IMR-90 (cell line): ENCODE measurements around the gene CCN6. TPM values are rescaled to one million over a fixed set of nuclear protein-coding genes. Genes with fewer than 3 reads are reported as not detected.

ENCODE experiments used
- ATAC-seq: fragments of 200-7000 bp; cut with Tn5 transposase; 2 replicates; pipeline ENCODE4 v1.9.1; 2020; ENCODE audit warnings: low read depth, mild to moderate bottlenecking, moderate library complexity
- BruUV-seq: library from RNA; stranded (reverse); fragments of 400-500 nt; replicated peaks from 2 replicates; lab custom pipeline; 2021; lab: Mats Ljungman, UMichigan
- CTCF ChIA-PET: fragments of 300-600 bp; formaldehyde crosslinking; extraction: SDS; loops from one replicate; lab custom pipeline; 2021; ENCODE audit warnings: antibody characterized with exemption; lab: Yijun Ruan, JAX
- POLR2A ChIA-PET: fragments of 300-600 bp; sonication (Branson Sonifier 250); formaldehyde crosslinking; loops from one replicate; lab custom pipeline; 2022; ENCODE audit warnings: antibody characterized with exemption; ENCODE audit not compliant: unreplicated experiment; lab: Charles Lee
- DNase-seq: peaks from one replicate; pipeline ENCODE4 v3.0.0; 2013
- H2AFZ ChIP-seq: replicated peaks from 2 replicates; pipeline ENCODE3; 2013; ENCODE audit warnings: low read length, mild to moderate bottlenecking; ENCODE audit not compliant: poor library complexity
- H2AK5ac ChIP-seq: 2 replicates; pipeline ENCODE4 v1.6.1; 2013; ENCODE audit warnings: low read depth, low read length, inconsistent platforms
- H2AK9ac ChIP-seq: replicated peaks from 2 replicates; pipeline ENCODE3; 2013; ENCODE audit warnings: mild to moderate bottlenecking, low read depth, low read length, moderate library complexity; ENCODE audit not compliant: poor library complexity
- H2BK120ac ChIP-seq: 2 replicates; pipeline ENCODE4 v1.6.1; 2013; ENCODE audit warnings: low read depth, low read length, inconsistent platforms
- H2BK15ac ChIP-seq: 3 replicates; pipeline ENCODE4 v1.6.1; 2013; ENCODE audit warnings: low read depth, low read length, inconsistent platforms
- H2BK20ac ChIP-seq: 2 replicates; pipeline ENCODE4 v1.6.1; 2013; ENCODE audit warnings: low read depth, mild to moderate bottlenecking, inconsistent platforms, low read length, moderate library complexity
- H2BK5ac ChIP-seq: 2 replicates; pipeline ENCODE4 v1.6.1; 2013; ENCODE audit warnings: mild to moderate bottlenecking, low read depth, low read length, inconsistent platforms; ENCODE audit not compliant: poor library complexity, severe bottlenecking
- H3K14ac ChIP-seq: replicated peaks from 2 replicates; pipeline ENCODE4 v1.6.1; 2013; ENCODE audit warnings: low read depth, low read length, inconsistent platforms
- H3K18ac ChIP-seq: 2 replicates; pipeline ENCODE4 v1.6.1; 2013; ENCODE audit warnings: low read depth, low read length, control low read depth
- H3K23ac ChIP-seq: 2 replicates; pipeline ENCODE4 v1.6.1; 2013; ENCODE audit warnings: low read depth, low read length, inconsistent platforms
- H3K27ac ChIP-seq: 2 replicates; pipeline ENCODE4 v1.5.1; 2013; ENCODE audit warnings: mild to moderate bottlenecking, control low read depth, low read length; ENCODE audit not compliant: insufficient read depth
- H3K27me3 ChIP-seq: 2 replicates; pipeline ENCODE4 v1.6.1; 2013; ENCODE audit warnings: low read length; ENCODE audit not compliant: control insufficient read depth, insufficient read depth
- H3K36me3 ChIP-seq: 2 replicates; pipeline ENCODE4 v1.6.1; 2013; ENCODE audit warnings: low read length, mixed read lengths; ENCODE audit not compliant: control insufficient read depth, insufficient read depth
- H3K4ac ChIP-seq: 2 replicates; pipeline ENCODE4 v1.6.1; 2013; ENCODE audit warnings: low read depth, low read length, inconsistent platforms
- H3K4me1 ChIP-seq: 2 replicates; pipeline ENCODE4 v1.6.1; 2013; ENCODE audit warnings: low read length, mixed read lengths; ENCODE audit not compliant: control insufficient read depth, insufficient read depth
- H3K4me2 ChIP-seq: 2 replicates; pipeline ENCODE4 v1.6.1; 2013; ENCODE audit warnings: low read depth, mild to moderate bottlenecking, control low read depth, low read length, moderate library complexity
- H3K4me3 ChIP-seq: 2 replicates; pipeline ENCODE4 v1.5.1; 2013; ENCODE audit warnings: low read depth, mild to moderate bottlenecking, control low read depth, low read length, moderate library complexity; ENCODE audit not compliant: insufficient read depth
- H3K56ac ChIP-seq: 2 replicates; pipeline ENCODE4 v1.6.1; 2013; ENCODE audit warnings: low read length, inconsistent platforms; ENCODE audit not compliant: insufficient read depth; ENCODE audit errors: extremely low read depth
- H3K79me1 ChIP-seq, 2 experiments: 2 replicates each; pipeline ENCODE4 v1.6.1; 2013; ENCODE audit warnings: low read length in 2 of 2, inconsistent platforms in 1 of 2, low read depth in 1 of 2
- H3K9ac ChIP-seq: 2 replicates; pipeline ENCODE4 v1.6.1; 2013; ENCODE audit warnings: low read depth, low read length, control low read depth
- H3K9me1 ChIP-seq: 2 replicates; pipeline ENCODE4 v1.6.1; 2013; ENCODE audit warnings: low read length, inconsistent platforms; ENCODE audit not compliant: insufficient read depth
- H3K9me3 ChIP-seq: 2 replicates; pipeline ENCODE4 v1.6.1; 2013; ENCODE audit warnings: low read length; ENCODE audit not compliant: control insufficient read depth, insufficient read depth
- H4K20me1 ChIP-seq: 2 replicates; pipeline ENCODE4 v1.6.1; 2013; ENCODE audit warnings: low read length, inconsistent platforms; ENCODE audit not compliant: insufficient read depth
- H4K5ac ChIP-seq: 2 replicates; pipeline ENCODE4 v1.6.1; 2013; ENCODE audit warnings: mild to moderate bottlenecking, low read depth, low read length, control low read depth
- H4K8ac ChIP-seq, 2 experiments: 2 replicates each; pipeline ENCODE4 v1.6.1; 2013; ENCODE audit warnings: low read depth in 2 of 2, low read length in 2 of 2, control low read depth in 1 of 2, inconsistent platforms in 1 of 2
- H4K91ac ChIP-seq: 2 replicates; pipeline ENCODE4 v1.6.1; 2013; ENCODE audit warnings: low read depth, low read length, inconsistent platforms; ENCODE audit not compliant: insufficient read depth
- CEBPB ChIP-seq: IDR thresholded peaks from 2 replicates; pipeline ENCODE4 v1.6.1; 2012; ENCODE audit warnings: low read depth, low read length, improper control_type of control experiment
- NFE2L2 ChIP-seq: fragments of 150-350 bp; IDR thresholded peaks from 2 replicates; pipeline ENCODE4 v1.6.1; 2016; ENCODE audit warnings: low read depth, mild to moderate bottlenecking, low read length
- RAD21 ChIP-seq: IDR thresholded peaks from 2 replicates; pipeline ENCODE4 v1.6.1; 2012; ENCODE audit warnings: low read length, improper control_type of control experiment
- RCOR1 ChIP-seq: IDR thresholded peaks from 2 replicates; pipeline ENCODE4 v1.6.1; 2012; ENCODE audit warnings: mild to moderate bottlenecking, low read length, improper control_type of control experiment; ENCODE audit not compliant: insufficient replicate concordance
- WGBS, 2 experiments: methylation state at CpG; one replicate each; pipeline versions ENCODE4 v1.1.5 to v1.1.7; 2013; ENCODE audit warnings: missing lambda C conversion rate in 2 of 2; ENCODE audit not compliant: insufficient read length in 1 of 2; ENCODE audit errors: extremely low coverage in 2 of 2; 5-methylcytosine and 5-hydroxymethylcytosine counted together
- dilution Hi-C: fragments of 300-500 bp; cut with HindIII; formaldehyde crosslinking; loops from one replicate; pipeline ENCODE4 v1.14.3; 2018; ENCODE audit warnings: low sequenced_read_pairs; ENCODE audit not compliant: unreplicated experiment
- in situ Hi-C: fragments of 300-500 bp; cut with MboI; formaldehyde crosslinking; loops from 3 replicates; pipeline ENCODE4 v1.14.3; 2019; ENCODE audit warnings: low sequenced_read_pairs, inconsistent platforms, mixed read lengths
- intact Hi-C: fragments of 100-400 bp; cut with micrococcal nuclease; formaldehyde crosslinking; loops from 2 replicates; pipeline ENCODE4 v1.10.0; 2022
- polyA plus RNA-seq, 3 experiments: library from polyadenylated mRNA; depleted of rRNA; stranded (reverse); fragments of >200 nt; gene quantifications; 2 replicates each; pipeline ENCODE4 v1.2.3, GENCODE V29; 2012; ENCODE audit warnings: low replicate concordance in 1 of 3
- total RNA-seq: library from RNA; depleted of rRNA; stranded (reverse); fragments of >200 nt; gene quantifications from 2 replicates; pipeline ENCODE4 v1.2.3, GENCODE V29; 2012
- TF ChIP-seq, protein P1 (sequence below): fragments of 150-350 bp; IDR thresholded peaks from 2 replicates; pipeline ENCODE4 v1.6.1; 2016; ENCODE audit warnings: low read depth, mild to moderate bottlenecking, low read length, moderate library complexity, borderline replicate concordance

CCN6 gene
- total and polyA plus RNA-seq, 2 of the 4 experiments (the other 2 are of a cell fraction): not detected

GRCh38 chr6:112109262-112109661, 55.4 kb downstream of the CCN6 start:
- H4K91ac ChIP-seq: no peak overlapping the region
- DNase-seq (no peak), ATAC-seq (no peak)
- no peak for TF ChIP-seq RAD21
- TF ChIP-seq CEBPB: no peak
- TF ChIP-seq, protein P1, sequence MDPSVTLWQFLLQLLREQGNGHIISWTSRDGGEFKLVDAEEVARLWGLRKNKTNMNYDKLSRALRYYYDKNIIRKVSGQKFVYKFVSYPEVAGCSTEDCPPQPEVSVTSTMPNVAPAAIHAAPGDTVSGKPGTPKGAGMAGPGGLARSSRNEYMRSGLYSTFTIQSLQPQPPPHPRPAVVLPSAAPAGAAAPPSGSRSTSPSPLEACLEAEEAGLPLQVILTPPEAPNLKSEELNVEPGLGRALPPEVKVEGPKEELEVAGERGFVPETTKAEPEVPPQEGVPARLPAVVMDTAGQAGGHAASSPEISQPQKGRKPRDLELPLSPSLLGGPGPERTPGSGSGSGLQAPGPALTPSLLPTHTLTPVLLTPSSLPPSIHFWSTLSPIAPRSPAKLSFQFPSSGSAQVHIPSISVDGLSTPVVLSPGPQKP: no peak
- no peak for TF ChIP-seq NFE2L2
- no peak for TF ChIP-seq RCOR1
- peaks cover 2% of the 10 kb centered on the region; the same call in 1 of the 2 replicates for H3K4me1 ChIP-seq
- no peak overlapping the region for H3K23ac ChIP-seq
- no peak overlapping the region for H2BK20ac ChIP-seq
- no peak overlapping the region for H4K8ac ChIP-seq
- no peak overlapping the region for H3K18ac ChIP-seq
- 19% methylated on average over 7 of the region's 9 CpGs; no CpG with 5 or more reads in 1 of the 2 experiments for WGBS, 2 experiments
- no peak overlapping the region for H3K4me2 ChIP-seq
- H3K79me1 ChIP-seq: no peaks in the 10 kb centered on the region
- H2BK5ac ChIP-seq: no peak overlapping the region
- no peak overlapping the region for H2AK9ac ChIP-seq
- BruUV-seq: TSS peak; percentile 86
- CTCF ChIA-PET: interaction anchor here (0.8 kb wide), 1 partner anchor 13 kb away, joined by 3 read pairs; no protein-coding TSS in a partner anchor
- POLR2A ChIA-PET: interaction anchor here (0.6 kb wide), 1 partner anchor 31 kb away, joined by 3 read pairs; no protein-coding TSS in a partner anchor
- H4K20me1 ChIP-seq: no peaks in the 10 kb centered on the region
- H2BK120ac ChIP-seq: no peak overlapping the region
- H2AK5ac ChIP-seq: no peak overlapping the region
- in situ Hi-C loops (no loop called here), dilution Hi-C loops (no loop called here), intact Hi-C loops (no loop called here)
- H2AFZ ChIP-seq: no peak overlapping the region
- peaks cover 6% of the 10 kb centered on the region; the same call in 1 of the 2 replicates for H3K9me1 ChIP-seq
- H3K9me3 ChIP-seq: no peaks in the 10 kb centered on the region
- peaks cover 43% of the 10 kb centered on the region for H3K36me3 ChIP-seq
- no peak overlapping the region for H2BK15ac ChIP-seq
- H3K4me3 ChIP-seq: no peak overlapping the region
- H3K9ac ChIP-seq: no peak overlapping the region
- no peaks in the 10 kb centered on the region for H3K27me3 ChIP-seq
- no peak overlapping the region for H4K5ac ChIP-seq
- H3K4ac ChIP-seq: no peak overlapping the region
- no peak overlapping the region for H3K56ac ChIP-seq
- H3K14ac ChIP-seq: no peak overlapping the region
- no peak overlapping the region for H3K27ac ChIP-seq
